CD4-positive, alpha-beta T cell treated with Interleukin-4 for 4 hours (primary cell): Measurements from ENCODE around the gene DCBLD1.
A peak's percentile ranks its signal among the peaks of the same experiment; 100 is the strongest.

Experiments
- DNase-seq: peaks from one replicate; pipeline ENCODE4 v3.0.0-alpha.2; 2020

Gene DCBLD1

GRCh38 chr6:117472667-117473066, 9.8 kb upstream of the DCBLD1 start:
- DNase-seq, result no peak

- no peak for DNase-seq
Observed at GRCh38 chr6:117473401-117473800, 9.1 kb upstream of the DCBLD1 start.

- peak; percentile 37 for DNase-seq
Observed at GRCh38 chr6:117477988-117478852, 4.3 kb upstream of the DCBLD1 start.

- no peak for DNase-seq
Observed at GRCh38 chr6:117478853-117479231, 3.6 kb upstream of the DCBLD1 start.

GRCh38 chr6:117480651-117481050, 1.8 kb upstream of the DCBLD1 start:
- no peak for DNase-seq

- no peak for DNase-seq
Observed at GRCh38 chr6:117481278-117481925, 1.1 kb upstream of the DCBLD1 start.

GRCh38 chr6:117481926-117482239, 591 bp upstream of the DCBLD1 start:
- DNase-seq, result no peak

- DNase-seq, result no peak
Observed at GRCh38 chr6:117483004-117483644, 650 bp downstream of the DCBLD1 start.

GRCh38 chr6:117483645-117484016, 1.2 kb downstream of the DCBLD1 start:
- peak; percentile 23 for DNase-seq

- DNase-seq, result no peak
Observed at GRCh38 chr6:117484052-117484646, 1.7 kb downstream of the DCBLD1 start.

- DNase-seq, result no peak
Observed at GRCh38 chr6:117485433-117485832, 3.0 kb downstream of the DCBLD1 start.

GRCh38 chr6:117487821-117488220, 5.3 kb downstream of the DCBLD1 start:
- DNase-seq, result no peak

- DNase-seq, result no peak
Observed at GRCh38 chr6:117489003-117489402, 6.5 kb downstream of the DCBLD1 start.

- no peak for DNase-seq
Observed at GRCh38 chr6:117491916-117492315, 9.4 kb downstream of the DCBLD1 start.

GRCh38 chr6:117493470-117493869, 11.0 kb downstream of the DCBLD1 start:
- no peak for DNase-seq

- no peak for DNase-seq
Observed at GRCh38 chr6:117494283-117494682, 11.8 kb downstream of the DCBLD1 start.

GRCh38 chr6:117494694-117495318, 12.3 kb downstream of the DCBLD1 start:
- no peak for DNase-seq

GRCh38 chr6:117495425-117495824, 13.0 kb downstream of the DCBLD1 start:
- DNase-seq, result no peak

GRCh38 chr6:117495869-117496268, 13.4 kb downstream of the DCBLD1 start:
- DNase-seq, result no peak

GRCh38 chr6:117496383-117496990, 14.0 kb downstream of the DCBLD1 start:
- no peak for DNase-seq

- no peak for DNase-seq
Observed at GRCh38 chr6:117497237-117497636, 14.8 kb downstream of the DCBLD1 start.

- no peak for DNase-seq
Observed at GRCh38 chr6:117498159-117498558, 15.7 kb downstream of the DCBLD1 start.

GRCh38 chr6:117501722-117502121, 19.2 kb downstream of the DCBLD1 start:
- DNase-seq, result no peak
